ENCODE results near the gene DCLK2.

The DCLK2 gene

DNA sequence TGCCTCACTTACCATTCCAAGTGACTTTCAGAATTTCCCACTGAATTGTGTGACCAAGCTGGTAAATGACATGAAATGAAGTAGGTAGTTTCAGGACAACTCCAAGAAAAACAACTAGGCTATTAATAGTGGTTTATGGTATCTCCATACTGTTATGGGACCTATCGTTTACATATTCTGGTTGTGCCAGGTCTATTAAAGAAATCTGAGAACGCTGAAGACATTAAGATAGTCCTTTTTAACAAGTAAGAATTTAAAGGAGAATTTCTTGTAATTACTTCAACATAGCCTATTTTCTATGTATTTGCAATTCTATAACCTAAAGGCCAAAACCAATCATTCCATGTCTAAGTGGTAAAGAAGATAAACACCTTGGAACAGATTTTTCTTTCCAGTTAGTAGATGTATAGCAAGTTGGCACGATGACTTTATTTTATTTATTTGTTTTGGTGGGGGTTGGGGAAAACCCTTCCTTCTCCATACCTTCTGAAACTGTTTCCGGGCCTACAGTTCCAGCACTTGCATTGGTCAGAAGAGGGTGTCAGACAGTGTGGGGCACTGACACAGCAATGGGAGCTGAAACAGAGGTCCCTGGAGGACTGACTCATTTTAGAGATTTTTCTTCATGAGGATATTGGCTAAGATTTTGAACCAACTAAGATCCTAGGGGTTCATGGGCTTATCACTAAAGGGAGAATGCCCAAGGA, 7.6 kb upstream of the DCLK2 start:
- no peak for DNase-seq

DNA sequence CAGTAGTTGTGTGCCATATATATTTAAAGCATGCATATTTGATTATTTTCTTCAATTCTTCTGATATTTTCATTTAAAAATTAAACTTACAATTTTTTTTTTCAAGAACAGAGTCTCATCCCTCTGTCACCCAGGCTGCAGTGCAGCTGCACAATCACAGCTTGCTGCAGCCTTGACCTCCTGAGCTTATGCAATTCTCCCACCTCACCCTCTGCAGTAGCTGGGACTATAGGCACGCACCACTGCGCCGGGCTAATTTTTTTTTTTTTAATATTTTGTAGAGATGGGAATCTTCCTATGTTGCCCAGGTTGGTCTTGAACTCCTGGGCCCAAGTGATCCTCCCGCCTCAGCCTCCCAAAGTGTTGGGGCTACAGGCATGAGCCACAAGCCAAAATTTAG, 5.8 kb upstream of the DCLK2 start:
- DNase-seq = no peak

DNA sequence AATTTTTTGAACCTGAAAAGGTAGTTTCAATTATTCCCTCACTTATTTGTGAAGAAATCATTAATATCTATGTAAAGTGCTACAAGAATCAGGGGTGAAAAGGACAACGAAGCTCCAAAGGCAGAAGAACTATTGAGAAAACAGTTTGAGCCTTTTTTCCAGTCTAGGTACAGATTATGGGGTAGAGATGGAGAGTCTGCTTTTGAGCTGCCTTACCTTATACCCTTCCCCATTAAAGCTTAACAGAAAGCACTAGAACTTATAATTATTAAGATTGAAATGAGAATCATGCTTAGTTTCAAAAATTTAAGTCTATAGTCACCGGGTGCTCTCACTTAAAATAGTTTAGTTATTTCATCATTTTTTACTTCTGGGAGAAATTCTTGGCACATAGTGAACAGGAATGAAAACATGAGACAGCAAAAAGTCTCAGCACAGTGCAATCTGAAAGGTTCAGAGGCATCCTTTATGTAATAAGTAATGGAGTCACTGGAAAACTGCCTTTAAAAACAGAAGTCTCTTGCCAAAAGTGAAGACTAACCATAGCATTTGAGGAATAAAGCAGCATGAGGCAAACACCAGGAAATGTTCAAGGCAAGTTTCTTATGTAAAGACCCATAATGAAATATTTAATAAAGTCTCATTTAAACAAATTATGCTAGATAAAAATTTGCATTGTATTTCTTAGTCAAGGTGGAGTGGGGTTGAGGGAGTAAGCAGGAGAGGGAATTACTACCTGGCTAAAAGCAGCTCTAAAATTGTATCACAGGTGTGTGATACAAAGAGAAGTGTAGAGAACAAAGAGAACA, 5.1 kb upstream of the DCLK2 start:
- no peak for DNase-seq

DNA sequence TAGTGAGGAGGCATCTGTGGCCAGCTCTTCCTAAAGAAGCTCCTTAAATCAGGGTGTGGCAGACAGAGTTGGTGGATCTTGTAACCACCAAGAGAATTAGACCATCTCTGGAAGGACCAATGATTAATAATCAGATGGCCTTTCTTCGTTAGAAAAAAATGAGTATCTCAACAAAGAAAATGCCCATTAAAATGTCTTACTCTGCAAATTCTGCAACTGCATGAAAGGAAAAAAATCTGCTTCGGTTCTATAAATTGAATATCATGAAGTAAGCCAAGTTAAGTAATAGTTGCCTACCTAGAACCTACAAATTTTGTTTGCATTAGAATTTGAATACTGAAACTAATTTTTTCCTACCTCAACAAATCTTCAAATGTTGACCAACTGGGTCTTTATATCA, 4.2 kb upstream of the DCLK2 start:
- DNase-seq = no peak

DNA sequence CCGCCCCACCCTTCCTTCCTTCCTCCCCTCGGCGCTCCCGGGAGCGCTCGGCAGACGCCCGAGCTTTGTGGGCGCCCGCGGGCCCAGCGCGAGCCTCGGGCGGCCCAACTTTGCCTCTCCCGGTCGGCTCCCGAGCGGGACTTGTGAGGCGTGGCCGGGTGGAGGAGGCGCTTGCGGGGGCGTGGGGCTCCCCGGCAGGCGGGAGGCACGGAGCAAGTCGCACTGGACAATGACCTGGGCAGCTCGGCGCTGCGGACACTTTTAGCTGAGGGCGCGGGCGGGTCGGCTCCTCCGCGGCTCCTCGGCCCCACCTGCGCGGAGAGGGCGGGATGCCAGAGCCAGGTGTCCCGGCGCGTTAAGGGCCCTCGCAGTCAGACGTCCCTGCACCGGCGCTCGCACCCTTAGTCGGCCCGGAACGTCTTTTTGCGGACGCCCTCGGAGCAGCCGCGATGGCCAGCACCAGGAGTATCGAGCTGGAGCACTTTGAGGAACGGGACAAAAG, 385 bp downstream of the DCLK2 start:
- peak; percentile 35 for DNase-seq

DNA sequence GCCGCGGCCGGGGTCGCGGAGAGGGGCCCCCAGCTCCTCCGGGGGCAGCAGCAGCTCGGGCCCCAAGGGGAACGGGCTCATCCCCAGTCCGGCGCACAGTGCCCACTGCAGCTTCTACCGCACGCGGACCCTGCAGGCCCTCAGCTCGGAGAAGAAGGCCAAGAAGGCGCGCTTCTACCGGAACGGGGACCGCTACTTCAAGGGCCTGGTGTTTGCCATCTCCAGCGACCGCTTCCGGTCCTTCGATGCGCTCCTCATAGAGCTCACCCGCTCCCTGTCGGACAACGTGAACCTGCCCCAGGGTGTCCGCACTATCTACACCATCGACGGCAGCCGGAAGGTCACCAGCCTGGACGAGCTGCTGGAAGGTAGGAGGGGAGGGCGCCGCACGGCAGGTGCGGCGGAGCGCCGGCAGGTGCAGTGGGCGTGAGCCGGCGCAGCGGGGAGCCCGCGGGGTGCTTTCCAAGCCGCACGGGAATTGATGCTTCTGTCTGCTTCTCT, 886 bp downstream of the DCLK2 start:
- DNase-seq = peak; percentile 52

DNA sequence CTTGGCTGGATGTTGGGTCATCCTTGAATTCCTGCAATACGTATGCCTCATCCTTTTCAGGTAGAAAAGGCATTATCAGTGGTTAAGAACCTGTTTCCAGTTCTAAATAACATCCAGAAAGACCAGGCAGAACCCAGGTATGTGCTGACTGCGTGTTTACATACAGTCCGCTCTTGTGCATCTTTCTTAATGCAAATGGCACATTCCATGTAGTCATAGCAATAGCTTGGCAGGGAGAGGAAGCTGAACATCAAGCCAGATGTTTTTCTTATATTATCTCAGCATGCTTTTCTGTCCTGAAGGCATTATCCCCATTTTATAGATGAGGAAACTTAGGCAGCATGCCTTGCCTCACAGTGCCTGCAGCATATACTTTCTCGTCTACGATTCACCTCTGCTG, 2.1 kb downstream of the DCLK2 start:
- no peak for DNase-seq

DNA sequence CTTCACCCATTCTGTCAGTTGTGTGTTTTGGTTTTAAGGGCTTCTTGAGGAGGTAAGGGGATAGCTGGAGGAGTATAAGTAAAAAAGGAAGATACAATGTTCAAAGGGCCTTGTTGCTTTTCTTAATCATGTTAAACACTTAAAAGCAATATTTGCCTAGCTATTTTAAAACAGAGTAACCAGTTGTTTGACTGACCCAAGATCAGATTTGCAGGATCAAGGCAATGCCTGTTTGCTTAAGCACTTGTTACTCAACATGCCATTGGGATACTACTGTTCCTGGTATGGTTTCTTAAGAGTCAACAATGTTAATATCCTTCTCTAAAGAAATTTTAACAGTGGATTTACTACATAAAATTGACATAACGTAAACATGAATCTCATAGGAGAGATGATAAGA, 2.6 kb downstream of the DCLK2 start:
- no peak for DNase-seq

DNA sequence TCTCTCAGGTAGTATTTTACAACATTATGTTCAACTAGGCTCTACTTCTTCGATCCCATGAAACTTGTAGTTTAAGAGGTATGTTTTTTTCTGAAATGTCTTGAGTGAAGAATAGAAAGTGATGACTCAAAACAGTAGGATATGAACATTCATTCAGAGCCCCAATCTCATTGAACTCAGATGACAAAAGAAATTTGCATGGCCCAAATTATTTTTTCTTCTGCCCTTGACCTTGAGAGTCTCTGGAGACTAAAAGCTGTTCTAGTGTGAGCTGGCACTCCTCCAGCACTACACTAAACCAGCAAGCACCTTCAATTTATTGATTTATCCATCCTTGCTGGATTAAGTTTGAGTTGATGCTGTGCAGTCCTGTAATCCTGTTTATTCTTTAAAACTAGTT, 4.0 kb downstream of the DCLK2 start:
- peak; percentile 35 for DNase-seq

DNA sequence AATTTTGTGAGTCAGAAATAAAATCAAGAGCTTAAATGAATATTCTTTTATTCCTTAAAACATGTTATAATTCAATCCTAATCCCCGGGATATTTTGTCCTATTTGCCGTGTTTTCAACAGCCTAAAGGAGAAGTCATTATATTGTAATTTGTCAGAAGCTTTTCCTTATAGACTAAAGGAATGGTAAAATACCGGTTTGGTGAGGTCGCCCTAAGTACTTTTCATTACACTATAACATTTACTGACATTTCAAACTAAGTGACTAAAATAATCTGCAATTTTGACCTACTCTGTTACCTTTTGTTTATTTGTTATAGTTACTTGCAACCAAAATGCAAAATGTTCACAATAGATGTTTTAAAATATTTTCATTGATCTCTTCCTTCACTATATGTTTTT, 8.8 kb downstream of the DCLK2 start:
- DNase-seq = no peak

DNA sequence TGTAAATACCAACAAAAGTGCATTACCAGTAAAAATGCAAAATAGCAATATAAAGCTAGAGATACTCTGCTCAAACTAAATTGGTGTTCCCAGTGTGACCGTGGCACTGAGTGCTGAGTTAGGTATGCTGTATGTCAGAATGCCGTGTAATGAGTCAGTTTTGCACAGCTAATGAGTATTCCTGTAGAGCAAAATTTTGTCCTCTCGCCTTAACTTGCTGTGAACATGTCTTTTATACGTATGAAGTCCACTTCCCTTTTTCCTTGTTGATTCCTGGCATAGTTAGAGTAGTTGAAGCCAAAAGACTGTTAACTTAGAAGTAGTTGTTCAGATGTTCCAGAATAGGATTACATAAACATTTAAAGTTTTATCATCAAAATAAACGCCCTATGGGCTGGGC, 11.5 kb downstream of the DCLK2 start:
- DNase-seq = no peak

DNA sequence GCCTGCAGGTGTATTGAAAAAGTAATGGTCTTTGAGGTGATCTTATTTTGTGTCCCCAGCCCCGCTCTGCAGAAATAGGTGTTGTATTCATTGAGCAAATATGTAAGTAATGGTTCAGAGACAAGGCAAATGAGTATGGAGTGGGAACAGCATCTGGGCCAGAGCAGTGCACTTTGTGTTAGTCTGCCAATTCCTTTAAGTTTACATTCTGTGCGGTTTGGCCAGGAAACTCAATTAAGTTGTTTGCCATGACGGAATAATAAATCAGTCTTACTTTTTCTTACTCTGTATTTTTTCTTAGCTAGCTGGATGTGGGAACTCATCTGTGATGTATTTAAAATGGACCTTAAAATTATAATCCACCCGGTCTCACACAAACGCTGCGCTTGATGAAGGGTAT, 12.6 kb downstream of the DCLK2 start:
- DNase-seq = no peak

DNA sequence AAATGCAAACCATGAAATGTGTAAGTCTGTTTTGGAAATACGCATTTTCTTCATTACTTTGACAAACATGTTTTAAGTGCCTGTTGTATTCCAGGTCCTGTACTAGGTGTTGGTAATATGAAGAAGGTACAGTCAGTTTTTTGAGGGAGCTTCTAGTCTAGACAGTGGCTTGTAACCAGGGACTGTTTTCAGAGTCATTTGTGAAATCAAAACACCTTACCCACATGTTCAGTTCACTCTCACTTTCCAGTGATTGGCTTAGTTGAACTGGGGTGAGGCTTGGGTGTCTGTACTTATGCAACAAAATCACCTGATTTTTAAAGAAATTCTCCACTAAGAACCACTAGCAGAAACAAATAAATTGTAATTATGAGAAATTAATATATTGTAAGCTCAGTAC, 16.4 kb downstream of the DCLK2 start:
- no peak for DNase-seq

DNA sequence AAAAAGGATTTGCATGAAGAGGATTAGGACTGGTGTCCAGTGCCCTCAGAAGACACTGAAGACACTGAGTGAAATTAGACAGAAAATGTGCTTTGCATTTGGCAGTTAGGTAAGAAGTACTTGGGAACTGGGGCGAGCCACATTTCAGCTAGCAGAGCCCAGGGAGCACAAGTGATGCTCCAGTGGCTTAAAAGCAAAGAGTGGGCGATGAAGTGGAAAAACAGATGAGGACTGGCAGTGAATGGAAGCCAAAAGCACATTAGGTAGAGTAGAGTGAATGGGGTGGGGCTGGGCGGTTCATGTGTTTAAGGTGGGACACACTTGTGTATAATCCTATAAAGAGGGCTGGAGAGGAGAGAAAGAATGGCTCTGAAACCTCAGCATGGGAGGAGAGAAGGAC, 18.4 kb downstream of the DCLK2 start:
- DNase-seq = no peak

DNA sequence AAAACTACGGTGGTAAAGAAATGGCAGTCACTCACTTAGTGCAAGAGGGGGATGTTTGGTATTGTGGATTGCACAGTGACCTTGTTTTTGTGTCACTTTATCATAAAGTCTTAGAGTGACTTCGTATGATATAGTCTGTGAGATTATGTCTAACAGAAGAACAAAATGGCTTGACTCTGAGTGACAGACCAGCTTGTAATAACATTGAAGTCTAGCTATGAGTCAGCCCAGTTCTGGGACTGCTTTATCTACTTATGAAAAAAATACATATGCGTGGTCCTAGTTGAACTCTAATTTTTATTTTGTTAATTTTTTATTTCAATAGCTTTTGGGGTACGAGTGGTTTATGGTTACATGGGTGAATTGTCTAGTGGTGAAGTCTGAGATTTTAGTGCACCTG, 20.0 kb downstream of the DCLK2 start:
- no peak for DNase-seq

DNA sequence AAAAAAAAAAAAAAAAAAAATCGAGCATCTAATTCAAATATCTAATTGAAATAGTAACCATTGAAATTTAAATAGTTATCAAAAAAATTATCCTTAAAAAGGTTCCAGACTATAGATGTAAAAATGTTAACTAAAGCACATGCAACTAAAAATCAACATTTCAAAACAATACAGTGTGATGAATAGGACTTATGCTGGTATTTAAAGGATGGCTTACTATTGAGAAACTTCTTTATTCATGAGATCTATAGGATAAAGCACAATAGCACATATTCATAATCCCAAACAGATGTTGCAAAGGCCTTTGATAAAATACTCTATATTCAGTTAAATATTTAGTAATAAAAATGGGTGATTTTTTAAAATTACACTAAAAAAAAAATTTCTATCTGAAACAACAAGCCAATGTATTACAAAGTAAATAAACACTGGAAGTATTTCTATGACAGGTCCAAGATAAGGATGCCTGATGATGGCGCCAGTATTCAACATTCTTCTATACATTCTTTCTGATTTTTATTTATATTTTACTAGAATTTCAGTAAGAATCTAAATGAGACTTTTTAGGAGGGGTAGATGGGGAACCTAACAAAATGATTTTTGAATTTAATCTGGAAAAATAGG, 26.3 kb downstream of the DCLK2 start:
- no peak for DNase-seq

DNA sequence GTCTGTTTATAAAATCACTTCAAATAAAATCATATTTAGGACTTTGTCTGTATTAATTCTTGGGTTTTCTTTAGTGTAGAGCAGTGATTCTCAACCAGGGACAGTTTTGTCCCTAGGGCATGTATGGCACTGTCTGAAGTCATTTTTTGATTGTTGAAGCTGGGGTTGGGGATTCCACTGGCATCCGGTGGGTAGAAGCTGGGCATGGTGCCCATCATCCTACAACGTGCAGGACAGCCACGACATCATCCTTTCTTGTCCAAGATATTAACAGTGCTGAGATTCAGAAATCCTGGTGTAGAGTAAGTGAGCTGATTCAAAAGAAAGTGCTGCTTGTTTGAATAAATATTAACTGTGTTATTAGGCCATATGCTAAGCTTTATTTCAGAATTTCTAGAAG, 28.6 kb downstream of the DCLK2 start:
- DNase-seq = no peak

DNA sequence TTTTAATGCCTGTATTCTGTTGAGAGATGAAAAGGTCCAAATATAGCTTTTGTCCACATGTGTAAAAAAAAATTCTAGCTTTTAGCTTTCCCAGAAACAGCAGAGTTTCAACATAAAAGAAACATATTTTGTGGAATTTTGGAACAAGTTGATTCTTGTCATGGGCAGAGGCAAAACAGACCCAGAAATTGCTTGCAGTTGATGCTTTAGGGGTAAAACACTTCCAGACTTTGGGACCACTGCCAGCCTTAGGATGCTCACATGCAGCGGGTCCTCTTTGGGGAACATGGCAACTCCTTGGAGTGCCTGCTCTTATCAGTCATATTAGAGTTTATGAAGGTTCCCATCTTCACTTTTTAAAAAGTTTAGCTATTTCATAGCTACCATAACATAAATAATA, 30.4 kb downstream of the DCLK2 start:
- DNase-seq = no peak

DNA sequence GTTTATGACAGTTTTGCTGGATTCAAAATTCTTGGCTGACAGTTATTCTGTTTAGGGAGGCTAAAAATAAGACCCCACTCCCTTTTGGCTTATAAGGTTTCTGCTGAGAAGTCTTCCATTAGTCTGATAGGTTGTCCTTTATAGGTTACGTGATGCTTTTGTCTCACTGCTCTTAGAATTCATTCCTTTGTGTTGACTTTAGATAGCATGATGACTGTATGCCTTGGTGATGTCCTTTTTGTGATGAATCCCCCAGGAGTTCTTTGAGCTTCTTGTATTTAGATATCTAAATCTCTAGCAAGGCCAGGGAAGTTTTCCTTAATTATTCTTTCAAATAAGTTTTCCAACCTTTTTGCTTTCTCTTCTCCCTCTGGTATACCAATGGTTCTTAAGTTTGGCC, 36.4 kb downstream of the DCLK2 start:
- no peak for DNase-seq

DNA sequence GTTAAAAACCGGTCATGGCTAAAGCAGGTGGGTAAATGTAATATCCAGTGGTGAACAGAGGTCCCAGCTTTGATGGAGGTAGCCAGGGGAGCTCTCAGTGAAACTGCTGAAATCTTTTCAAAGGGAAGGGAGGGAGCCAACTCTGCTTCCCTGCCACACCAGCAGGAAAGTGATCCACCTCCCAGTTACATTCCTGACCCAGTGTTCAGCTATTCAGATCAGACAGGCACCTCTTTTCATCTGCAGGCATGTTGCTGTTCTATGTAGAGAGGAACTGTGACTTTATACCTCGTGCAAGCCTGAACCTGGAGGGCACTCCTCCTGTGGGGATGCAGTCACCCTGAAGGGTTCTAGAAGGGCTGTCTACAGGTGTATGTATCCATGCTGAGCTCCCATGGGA, 37.6 kb downstream of the DCLK2 start:
- no peak for DNase-seq

DNA sequence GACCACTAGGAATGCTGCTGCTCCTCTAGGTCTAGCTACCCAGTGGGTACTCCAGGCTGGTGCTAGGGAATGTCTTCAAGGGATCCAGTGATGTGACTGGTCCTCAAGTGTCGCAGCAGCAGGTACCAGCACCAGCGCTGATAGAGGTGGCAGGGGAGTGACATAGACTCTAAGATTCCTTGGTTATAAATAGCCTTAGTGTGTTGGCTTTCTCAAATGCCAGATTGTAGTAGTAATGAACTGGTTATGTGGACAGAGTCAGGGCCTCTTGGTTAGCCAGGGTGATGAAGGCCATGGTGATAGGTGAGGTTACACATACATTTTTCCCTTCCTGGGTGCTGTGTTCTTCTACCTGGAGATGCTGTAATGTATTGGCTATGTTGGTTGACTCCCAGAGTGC, 38.3 kb downstream of the DCLK2 start:
- DNase-seq = no peak

DNA sequence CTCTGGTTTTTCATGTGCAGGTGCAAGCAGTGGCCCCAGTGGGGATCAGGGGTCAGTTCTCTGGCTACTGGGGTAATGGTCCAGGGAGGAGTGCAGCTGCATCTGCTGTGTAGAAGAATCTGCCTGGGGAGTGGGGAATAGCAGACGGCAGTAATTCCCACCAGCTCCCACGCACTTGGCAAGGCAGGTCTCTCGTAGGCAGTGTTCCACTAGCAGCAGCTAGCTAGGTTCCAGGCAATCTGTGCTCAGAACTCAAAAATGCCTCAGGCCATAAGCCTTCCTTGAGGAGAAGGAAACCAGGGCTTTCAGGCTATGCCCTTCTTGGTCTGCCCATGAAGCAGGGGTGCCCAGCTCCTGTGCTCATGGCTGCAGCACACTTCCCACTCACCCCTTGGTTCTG, 38.8 kb downstream of the DCLK2 start:
- no peak for DNase-seq

DNA sequence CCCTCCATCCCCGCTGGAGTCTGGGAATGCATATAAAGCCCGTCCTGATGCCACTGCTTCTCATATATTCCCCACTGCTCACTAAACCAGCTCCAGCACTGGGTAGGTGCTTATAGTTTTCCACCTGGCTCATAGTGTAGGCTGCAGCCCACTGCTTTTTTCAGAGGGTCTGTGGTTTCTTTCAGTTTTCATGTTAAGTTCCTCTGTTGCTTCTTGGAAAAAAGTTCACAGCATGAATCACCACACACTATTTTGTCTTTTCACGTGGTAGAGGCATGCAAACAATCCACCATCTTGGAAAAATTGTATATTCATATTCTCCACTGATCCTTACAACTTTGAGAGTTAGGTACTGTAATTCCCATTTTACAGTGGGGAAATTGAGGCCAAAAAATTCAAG, 39.4 kb downstream of the DCLK2 start:
- no peak for DNase-seq

DNA sequence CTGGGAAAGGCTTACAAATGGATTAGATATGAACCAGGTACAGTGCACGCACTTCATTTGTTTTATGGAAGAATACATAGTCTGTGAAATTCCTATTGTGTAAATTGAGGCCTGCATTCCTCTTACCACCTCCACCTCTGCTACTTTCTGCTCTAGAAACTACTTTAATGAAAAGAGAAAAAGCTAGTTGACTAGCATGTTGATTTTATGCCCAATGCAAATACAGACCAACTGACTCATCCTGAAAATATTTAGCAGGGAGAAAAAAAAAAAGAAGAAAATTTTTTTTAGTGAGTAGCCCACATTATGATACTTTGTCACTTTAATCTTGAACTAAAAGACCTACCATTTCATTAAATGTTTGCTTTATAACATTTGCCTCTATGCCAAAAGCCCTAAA, 41.2 kb downstream of the DCLK2 start:
- DNase-seq = no peak
